ENCODE data around the gene TBXAS1. TPM values are rescaled to one million over a fixed set of nuclear protein-coding genes. Genes with fewer than 3 reads are reported as not detected.

Gene TBXAS1
- total and polyA plus RNA-seq, 2 donors (not counting 3 experiments of a cell fraction or from before 2014, with no cell fraction given) = 2.1 to 4.3 TPM

DNA sequence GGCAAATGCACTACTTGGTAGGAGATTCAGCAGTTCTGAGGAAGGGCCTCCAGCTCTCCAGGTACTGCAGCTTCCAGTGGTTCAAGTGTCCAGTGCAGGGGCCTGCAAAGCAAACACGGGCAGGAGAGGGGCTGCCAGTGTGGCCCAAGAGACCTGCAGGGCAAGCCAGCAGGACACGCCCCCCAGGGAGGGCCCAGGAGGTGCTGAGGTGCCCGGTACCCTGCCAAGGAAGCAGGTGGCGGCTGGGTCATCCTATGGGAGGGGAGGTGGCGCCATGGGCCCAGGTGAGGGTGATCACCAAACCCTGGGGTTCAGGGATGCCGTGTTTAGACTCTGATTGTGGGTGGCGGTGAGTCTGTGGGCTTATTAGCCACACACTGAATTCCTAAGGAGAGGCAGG, 188.0 kb downstream of the TBXAS1 start:
- H3K9ac ChIP-seq (replicated peaks; ENCODE audit: extremely low read depth, insufficient read depth, low read length) = no peak overlapping the region
- DNase-seq (ENCODE audit: low read depth, low spot score) (no peak), FAIRE-seq (no peak)
- no peaks in the 10 kb centered on the region for H4K20me1 ChIP-seq (replicated peaks; ENCODE audit: control insufficient read depth, extremely low read depth, insufficient read depth, low read length)
- no peaks in the 10 kb centered on the region for H3K36me3 ChIP-seq (ENCODE audit: control insufficient read depth in 2 of 2, extremely low read depth in 1 of 2, insufficient read depth in 2 of 2, low read length in 2 of 2)
- no peaks in the 10 kb centered on the region for H3K9me1 ChIP-seq (replicated peaks; ENCODE audit: control insufficient read depth, extremely low read depth, insufficient read depth, low read length)
- ChIA-PET POLR2A (interaction anchor here (0.8 kb wide), 1 partner anchor 385 kb away, joined by 3 read pairs; no protein-coding TSS in a partner anchor), CTCF (interaction anchor here (0.6 to 2.3 kb wide), 3 partner anchors 11 to 580 kb away, joined by 3 to 5 read pairs (median 4); no protein-coding TSS in a partner anchor)
- H3K79me2 ChIP-seq (ENCODE audit: control insufficient read depth, insufficient read depth, low read length) = no peaks in the 10 kb centered on the region
- peaks cover 0 to 3% of the 10 kb centered on the region in 2 experiments for H3K27me3 ChIP-seq (ENCODE audit: control insufficient read depth in 2 of 2, insufficient read depth in 2 of 2, low read length in 2 of 2)
- no peak overlapping the region for H3K4me2 ChIP-seq (ENCODE audit: insufficient read depth, low read length)
- no peak overlapping the region for H3K27ac ChIP-seq (ENCODE audit: insufficient read depth, low read depth, low read length)
- no peak for TF ChIP-seq GATA2 (IDR thresholded peaks at IDR 0.05; ENCODE audit: insufficient read depth, insufficient read length, low read depth, low read length)
- TF ChIP-seq POLR2AphosphoS5 (IDR thresholded peaks at IDR 0.05; ENCODE audit: insufficient read depth, low read depth, low read length) = no peak
- TF ChIP-seq JUN (IDR thresholded peaks at IDR 0.05; ENCODE audit: borderline replicate concordance, insufficient read depth, insufficient read length, low read depth) = no peak
- no peak for TF ChIP-seq EZH2 (IDR thresholded peaks at IDR 0.05; ENCODE audit: borderline replicate concordance, low read depth, low read length, severe bottlenecking)
- TF ChIP-seq POLR2A (IDR thresholded peaks at IDR 0.05; ENCODE audit: low read depth, low read length) = no peak
- TF ChIP-seq, protein P1, sequence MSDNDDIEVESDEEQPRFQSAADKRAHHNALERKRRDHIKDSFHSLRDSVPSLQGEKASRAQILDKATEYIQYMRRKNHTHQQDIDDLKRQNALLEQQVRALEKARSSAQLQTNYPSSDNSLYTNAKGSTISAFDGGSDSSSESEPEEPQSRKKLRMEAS (IDR thresholded peaks at IDR 0.05; ENCODE audit: insufficient read depth, insufficient read length) = no peak
- TF ChIP-seq, protein P2, sequence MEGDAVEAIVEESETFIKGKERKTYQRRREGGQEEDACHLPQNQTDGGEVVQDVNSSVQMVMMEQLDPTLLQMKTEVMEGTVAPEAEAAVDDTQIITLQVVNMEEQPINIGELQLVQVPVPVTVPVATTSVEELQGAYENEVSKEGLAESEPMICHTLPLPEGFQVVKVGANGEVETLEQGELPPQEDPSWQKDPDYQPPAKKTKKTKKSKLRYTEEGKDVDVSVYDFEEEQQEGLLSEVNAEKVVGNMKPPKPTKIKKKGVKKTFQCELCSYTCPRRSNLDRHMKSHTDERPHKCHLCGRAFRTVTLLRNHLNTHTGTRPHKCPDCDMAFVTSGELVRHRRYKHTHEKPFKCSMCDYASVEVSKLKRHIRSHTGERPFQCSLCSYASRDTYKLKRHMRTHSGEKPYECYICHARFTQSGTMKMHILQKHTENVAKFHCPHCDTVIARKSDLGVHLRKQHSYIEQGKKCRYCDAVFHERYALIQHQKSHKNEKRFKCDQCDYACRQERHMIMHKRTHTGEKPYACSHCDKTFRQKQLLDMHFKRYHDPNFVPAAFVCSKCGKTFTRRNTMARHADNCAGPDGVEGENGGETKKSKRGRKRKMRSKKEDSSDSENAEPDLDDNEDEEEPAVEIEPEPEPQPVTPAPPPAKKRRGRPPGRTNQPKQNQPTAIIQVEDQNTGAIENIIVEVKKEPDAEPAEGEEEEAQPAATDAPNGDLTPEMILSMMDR (IDR thresholded peaks at IDR 0.05; ENCODE audit: extremely low read depth in 1 of 2, insufficient read depth in 1 of 2, low read depth in 1 of 2, low read length in 2 of 2) = no peak
- TF ChIP-seq FOS (IDR thresholded peaks at IDR 0.05; ENCODE audit: borderline replicate concordance, insufficient read depth, low read length) = no peak
- no peak for TF ChIP-seq MYC (IDR thresholded peaks at IDR 0.05; ENCODE audit: low read depth, low read length)
- H2AFZ ChIP-seq (ENCODE audit: low read depth, low read length) = no peak overlapping the region
- H3K9me3 ChIP-seq (replicated peaks; ENCODE audit: control insufficient read depth, insufficient read depth, low read length) = no peaks in the 10 kb centered on the region
- dilution Hi-C loops (cut with MboI; ENCODE audit: extremely low pct_ligation_motif_present, low sequenced_read_pairs) = loop anchor here (25.0 kb wide), 1 partner anchor 405 kb away; no protein-coding TSS in a partner anchor
- H3K4me3 ChIP-seq (replicated peaks in 1 of 3; ENCODE audit: insufficient read depth in 1 of 3, low read depth in 1 of 3, low read length in 3 of 3) = no peak overlapping the region
- no TSS peak for BruUV-seq (replicated peaks)
- intact Hi-C loops (cut with micrococcal nuclease) = no loop called here
- no peaks in the 10 kb centered on the region for H3K4me1 ChIP-seq (ENCODE audit: control insufficient read depth, extremely low read depth, insufficient read depth, low read length)
